Nephron (organoid): Measurements from ENCODE around the gene C17orf114.

Experiments
- H3K27ac Mint-ChIP-seq, 3 experiments: 2 replicates each; pipeline ENCODE4 v1.8.0; 2020; ENCODE audit warnings: mixed read lengths in 3 of 3, mild to moderate bottlenecking in 2 of 3, moderate library complexity in 1 of 3
- H3K27me3 Mint-ChIP-seq: 2 replicates; pipeline ENCODE4 v1.8.0; 2021; ENCODE audit warnings: low read depth, mild to moderate bottlenecking, moderate library complexity, mixed read lengths
- H3K36me3 Mint-ChIP-seq: 2 replicates; pipeline ENCODE4 v1.8.0; 2020; ENCODE audit warnings: low read depth, mixed read lengths
- H3K4me1 Mint-ChIP-seq: 2 replicates; pipeline ENCODE4 v1.8.0; 2020; ENCODE audit warnings: mixed read lengths
- H3K4me3 Mint-ChIP-seq, 3 experiments: 2 replicates each; pipeline ENCODE4 v1.8.0; 2020; ENCODE audit warnings: mild to moderate bottlenecking in 3 of 3, mixed read lengths in 3 of 3, moderate library complexity in 2 of 3
- H3K9me3 Mint-ChIP-seq: 2 replicates; pipeline ENCODE4 v1.8.0; 2020; ENCODE audit warnings: mixed read lengths
- TF ChIP-seq, protein P1 (sequence below), 3 experiments: fragments of 200-600 bp; sonication (generic); IDR thresholded peaks; one replicate each; pipeline ENCODE4 v1.5.0; 2021; ENCODE audit warnings: antibody characterized with exemption in 3 of 3; ENCODE audit not compliant: unreplicated experiment in 3 of 3

Gene C17orf114

DNA sequence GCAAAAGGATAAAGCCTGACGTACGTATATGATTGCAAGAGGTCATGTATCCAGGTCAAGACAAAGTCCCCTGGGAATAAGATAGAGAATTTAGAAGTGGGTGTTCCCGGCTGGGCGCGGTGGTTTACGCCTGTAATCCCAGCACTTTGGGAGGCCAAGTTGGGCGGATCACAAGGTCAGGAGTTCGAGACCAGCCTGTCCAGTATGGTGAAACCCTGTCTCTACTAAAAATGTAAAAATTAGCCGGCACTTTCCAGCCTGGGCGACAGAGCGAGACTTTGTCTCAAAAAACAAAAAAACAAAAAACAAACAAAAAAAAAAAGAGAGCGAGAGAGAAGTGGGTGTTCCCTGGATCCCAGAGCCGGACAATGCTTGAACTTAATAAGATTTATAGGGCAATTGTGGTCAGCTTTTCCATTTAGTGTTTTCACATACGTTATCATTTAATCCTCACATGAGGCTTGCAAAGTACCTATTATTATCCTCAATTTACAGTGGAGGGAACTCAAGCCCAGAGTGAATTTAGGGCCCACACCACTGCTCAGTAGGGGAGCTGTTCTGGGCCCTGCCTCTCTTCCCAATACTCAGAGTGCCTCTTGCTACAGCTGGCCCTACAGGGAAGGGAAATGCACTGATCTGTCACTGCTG, 13.8 kb downstream of the C17orf114 start:
- TF ChIP-seq, protein P1, sequence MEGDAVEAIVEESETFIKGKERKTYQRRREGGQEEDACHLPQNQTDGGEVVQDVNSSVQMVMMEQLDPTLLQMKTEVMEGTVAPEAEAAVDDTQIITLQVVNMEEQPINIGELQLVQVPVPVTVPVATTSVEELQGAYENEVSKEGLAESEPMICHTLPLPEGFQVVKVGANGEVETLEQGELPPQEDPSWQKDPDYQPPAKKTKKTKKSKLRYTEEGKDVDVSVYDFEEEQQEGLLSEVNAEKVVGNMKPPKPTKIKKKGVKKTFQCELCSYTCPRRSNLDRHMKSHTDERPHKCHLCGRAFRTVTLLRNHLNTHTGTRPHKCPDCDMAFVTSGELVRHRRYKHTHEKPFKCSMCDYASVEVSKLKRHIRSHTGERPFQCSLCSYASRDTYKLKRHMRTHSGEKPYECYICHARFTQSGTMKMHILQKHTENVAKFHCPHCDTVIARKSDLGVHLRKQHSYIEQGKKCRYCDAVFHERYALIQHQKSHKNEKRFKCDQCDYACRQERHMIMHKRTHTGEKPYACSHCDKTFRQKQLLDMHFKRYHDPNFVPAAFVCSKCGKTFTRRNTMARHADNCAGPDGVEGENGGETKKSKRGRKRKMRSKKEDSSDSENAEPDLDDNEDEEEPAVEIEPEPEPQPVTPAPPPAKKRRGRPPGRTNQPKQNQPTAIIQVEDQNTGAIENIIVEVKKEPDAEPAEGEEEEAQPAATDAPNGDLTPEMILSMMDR (IDR thresholded peaks at IDR 0.05; ENCODE audit: unreplicated experiment in 3 of 3), result no peak
- Mint-ChIP-seq H3K4me3 (peak overlapping the region; percentile 88 to 91 (median 88)), H3K36me3 (no peaks in the 10 kb centered on the region), H3K4me1 (peaks cover 29% of the 10 kb centered on the region), H3K27me3 (peaks cover 10% of the 10 kb centered on the region), H3K27ac (peak overlapping the region; percentile 50 to 92 (median 79)), H3K9me3 (no peaks in the 10 kb centered on the region)

DNA sequence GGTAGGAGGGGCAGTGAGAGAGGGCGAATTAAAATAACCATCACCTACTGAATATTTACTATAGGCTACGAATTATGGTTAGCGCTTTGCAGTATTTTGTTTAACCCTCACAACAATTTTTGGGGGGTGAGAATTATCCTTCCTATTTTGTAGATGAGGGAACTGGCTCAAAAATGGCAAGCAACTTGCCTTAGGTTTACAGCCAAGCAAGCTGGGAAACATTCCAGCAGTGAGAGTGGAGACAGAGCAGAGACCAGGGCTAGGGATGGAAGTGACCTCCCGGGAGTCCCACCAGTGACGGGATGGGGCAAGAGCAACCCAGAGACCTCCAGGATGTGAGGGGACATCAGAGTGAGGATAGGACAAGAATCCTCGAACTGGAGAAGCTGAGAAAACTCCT, 15.6 kb downstream of the C17orf114 start:
- H3K4me1 Mint-ChIP-seq, result peaks cover 29% of the 10 kb centered on the region
- no peaks in the 10 kb centered on the region for H3K36me3 Mint-ChIP-seq
- peak overlapping the region; percentile 60 to 89 (median 71) for H3K27ac Mint-ChIP-seq
- peak overlapping the region; percentile 29 to 67 (median 56) for H3K4me3 Mint-ChIP-seq
- no peaks in the 10 kb centered on the region for H3K9me3 Mint-ChIP-seq
- H3K27me3 Mint-ChIP-seq, result peaks cover 9% of the 10 kb centered on the region
- TF ChIP-seq, protein P1 (IDR thresholded peaks at IDR 0.05; ENCODE audit: unreplicated experiment in 3 of 3), result no peak

DNA sequence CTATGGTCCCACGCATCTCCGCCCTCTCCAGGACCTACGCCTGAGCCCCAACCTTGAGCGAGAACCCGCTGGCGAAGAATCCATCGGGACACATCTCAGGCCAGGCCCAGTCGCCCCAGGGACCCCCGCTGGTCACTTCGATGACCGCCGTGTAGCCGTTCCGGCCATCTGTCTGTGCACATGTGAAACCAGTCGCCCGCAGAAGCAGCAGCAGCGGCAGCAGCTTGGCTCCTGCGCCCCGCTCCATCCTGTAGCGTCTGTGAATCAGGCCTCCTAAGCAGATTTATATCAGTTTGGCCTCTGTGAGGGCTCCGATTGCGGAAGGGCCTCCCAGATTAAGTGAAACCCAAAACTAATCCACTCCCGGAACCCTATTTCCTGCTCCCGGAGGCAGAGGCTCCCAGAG, 16.0 kb downstream of the C17orf114 start, which contains the start of gene VMO1:
TSS of gene VMO1 (minus strand) at position 259 of the 406 bp plus-strand sequence. CDS start at position 247, 12 bp downstream.
- Mint-ChIP-seq H3K4me1 (peaks cover 29% of the 10 kb centered on the region), H3K27ac (peak within 1 kb of the TSS; percentile 60 to 92 (median 71)), H3K36me3 (no peaks in the 10 kb centered on the region), H3K4me3 (peak within 1 kb of the TSS; percentile 66 to 91 (median 78)), H3K27me3 (peaks cover 9% of the 10 kb centered on the region), H3K9me3 (no peaks in the 10 kb centered on the region)
- TF ChIP-seq, protein P1 (IDR thresholded peaks at IDR 0.05; ENCODE audit: unreplicated experiment in 3 of 3), result no peak

DNA sequence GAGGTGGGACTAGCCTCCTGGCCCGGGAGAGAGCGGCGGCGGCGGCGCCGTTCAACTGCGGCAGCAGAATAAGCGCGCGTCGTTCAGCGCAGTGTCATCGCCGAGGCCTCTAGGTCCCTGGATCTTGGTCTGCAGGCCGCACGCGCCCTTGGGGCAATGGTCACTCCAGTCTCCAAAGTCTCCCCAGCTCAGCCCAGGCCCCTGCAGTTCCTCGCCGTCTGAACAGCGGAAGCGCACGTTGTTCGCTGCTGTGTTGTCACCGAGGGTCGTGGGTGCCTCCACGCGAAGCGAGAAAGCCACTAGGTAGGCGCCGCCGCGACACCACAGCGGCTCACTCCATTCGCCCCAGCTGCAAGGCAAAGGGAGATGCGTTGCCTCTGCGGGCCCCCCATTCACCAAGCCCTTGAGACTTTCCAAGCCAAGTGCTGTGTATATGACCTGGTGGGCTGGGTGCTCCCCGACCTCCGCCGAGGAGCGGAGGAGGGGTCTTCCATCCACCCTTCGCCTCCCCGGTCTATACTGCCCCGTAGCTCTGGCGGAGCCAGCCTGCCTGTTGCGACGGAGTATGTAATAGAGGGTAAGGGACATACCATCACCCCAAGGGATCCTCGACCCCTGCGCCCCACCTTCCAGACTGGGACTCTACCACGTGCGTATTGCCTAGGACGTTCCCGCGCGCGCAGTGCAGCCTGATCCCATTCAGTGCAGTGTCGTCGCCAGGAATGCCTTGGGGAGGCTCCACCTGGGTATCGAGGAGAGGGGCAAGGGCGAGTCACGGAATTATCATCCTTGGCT, 16.6 kb downstream of the C17orf114 start:
- H3K27ac Mint-ChIP-seq, result peak overlapping the region in 2 of 3 experiments; percentile 60 to 89
- TF ChIP-seq, protein P1 (IDR thresholded peaks at IDR 0.05; ENCODE audit: unreplicated experiment in 3 of 3), result no peak
- peaks cover 25% of the 10 kb centered on the region for H3K4me1 Mint-ChIP-seq
- no peaks in the 10 kb centered on the region for H3K36me3 Mint-ChIP-seq
- H3K4me3 Mint-ChIP-seq, result no peak overlapping the region
- no peaks in the 10 kb centered on the region for H3K9me3 Mint-ChIP-seq
- H3K27me3 Mint-ChIP-seq, result peaks cover 9% of the 10 kb centered on the region

DNA sequence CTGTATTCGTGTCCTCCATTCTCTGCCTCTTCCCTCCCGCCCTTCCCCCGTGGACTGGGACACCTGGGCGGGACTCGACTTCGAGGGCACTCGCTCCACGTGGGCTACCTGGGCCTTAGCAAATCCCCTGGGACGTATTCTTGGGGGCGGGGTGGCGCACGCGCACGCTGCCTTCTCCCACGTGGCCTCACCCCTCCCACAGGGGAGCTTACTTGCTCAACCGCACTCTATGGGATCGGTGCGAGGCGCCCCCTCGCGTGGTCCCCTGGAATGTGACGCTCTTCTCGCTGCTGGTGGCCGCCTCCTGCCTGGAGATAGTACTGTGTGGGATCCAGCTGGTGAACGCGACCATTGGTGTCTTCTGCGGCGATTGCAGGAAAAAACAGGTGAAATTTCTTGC, 19.5 kb downstream of the C17orf114 start:
- TF ChIP-seq, protein P1 (IDR thresholded peaks at IDR 0.05; ENCODE audit: unreplicated experiment in 3 of 3), result no peak
- no peak overlapping the region for H3K27ac Mint-ChIP-seq
- H3K4me1 Mint-ChIP-seq, result peaks cover 16% of the 10 kb centered on the region
- H3K9me3 Mint-ChIP-seq, result no peaks in the 10 kb centered on the region
- H3K36me3 Mint-ChIP-seq, result no peaks in the 10 kb centered on the region
- H3K4me3 Mint-ChIP-seq, result no peak overlapping the region
- H3K27me3 Mint-ChIP-seq, result peaks cover 25% of the 10 kb centered on the region
